Colonic mucosa (tissue), 4 donors: ENCODE measurements around the gene FADS1. TPM values are rescaled to one million over a fixed set of nuclear protein-coding genes. Genes with fewer than 3 reads are reported as not detected.

ENCODE experiments used
- DNase-seq: peaks from one replicate; pipeline ENCODE4 v3.0.0-alpha.2; 2020
- H3K27ac ChIP-seq: fragments of 200-600 bp; one replicate; pipeline ENCODE4 v1.8.0; 2021
- H3K27me3 ChIP-seq: fragments of 200-600 bp; one replicate; pipeline ENCODE4 v1.8.0; 2021
- H3K36me3 ChIP-seq: fragments of 200-600 bp; one replicate; pipeline ENCODE4 v1.8.0; 2021
- H3K4me1 ChIP-seq: fragments of 200-600 bp; one replicate; pipeline ENCODE4 v1.8.0; 2021; ENCODE audit warnings: mild to moderate bottlenecking
- H3K4me3 ChIP-seq: fragments of 200-600 bp; one replicate; pipeline ENCODE4 v1.8.0; 2021
- H3K9ac ChIP-seq, 2 donors: one replicate each; pipeline ENCODE4 v1.7.0; 2013; ENCODE audit warnings: control low read depth in 2 of 2, low read depth in 2 of 2, low read length in 2 of 2
- H3K9me3 ChIP-seq: fragments of 200-600 bp; one replicate; pipeline ENCODE4 v1.8.0; 2021
- CTCF ChIP-seq: fragments of 200-600 bp; IDR thresholded peaks from one replicate; pipeline ENCODE4 v1.8.0; 2022; ENCODE audit warnings: antibody characterized with exemption, mild to moderate bottlenecking
- intact Hi-C: fragments of 100-400 bp; cut with DNase I; formaldehyde crosslinking; loops from one replicate; pipeline ENCODE4 v1.14.1; 2022
- total RNA-seq, 2 donors: library from RNA; stranded (reverse); fragmentation: NEBNext Ultra II Directional in 1 of 2; extraction: Animal tissue kit (Norgen Biotek cat#: 25700) in 1 of 2; gene quantifications; one replicate each; pipeline ENCODE4 v1.2.1, GENCODE V29; 2021
- donor health status: healthy.
- donor health status: DM: no; HTN: no; CAD: no.
- donor health status: DM: no; HTN: no; CAD: no.

Gene FADS1
- total RNA-seq, 2 donors from 2014 or later: 6.9 to 17.4 TPM

- no peaks in the 10 kb centered on the region for H3K36me3 ChIP-seq
- no peak for DNase-seq
- no peak overlapping the region for H3K4me3 ChIP-seq
- H3K27me3 ChIP-seq: no peaks in the 10 kb centered on the region
- no peaks in the 10 kb centered on the region for H3K4me1 ChIP-seq
- no peak overlapping the region for H3K27ac ChIP-seq
- no peak for TF ChIP-seq CTCF
- intact Hi-C loops: no loop called here
- no peaks in the 10 kb centered on the region for H3K9me3 ChIP-seq
- H3K9ac ChIP-seq: no peak overlapping the region
Measured at GRCh38 chr11:61775606-61776554, 40.9 kb downstream of the FADS1 start.

GRCh38 chr11:61775106-61775505 lies 41.7 kb downstream of the FADS1 start:
- no peaks in the 10 kb centered on the region for H3K4me1 ChIP-seq
- H3K36me3 ChIP-seq: no peaks in the 10 kb centered on the region
- no peak for DNase-seq

DNA sequence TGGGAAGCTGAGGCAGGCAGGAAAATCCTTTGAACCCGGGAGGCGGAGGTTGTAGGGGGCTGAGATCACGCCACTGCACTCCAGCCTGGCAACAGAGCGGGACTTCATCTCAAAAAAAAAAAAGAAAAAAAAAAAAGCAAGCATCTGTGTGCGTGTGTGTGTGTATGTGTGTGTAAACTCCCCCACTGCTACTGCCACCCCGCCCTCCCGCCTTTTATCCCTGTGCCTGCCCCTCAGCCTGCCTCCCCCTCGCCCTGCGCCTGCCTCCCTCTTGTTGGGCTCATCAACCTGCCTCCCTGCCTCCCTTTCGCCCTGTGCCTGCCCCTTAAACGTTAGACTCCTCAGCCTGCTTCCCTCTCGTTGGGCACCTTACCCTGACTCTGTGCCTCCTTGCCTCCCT lies 42.4 kb downstream of the FADS1 start:
- H3K9me3 ChIP-seq: no peaks in the 10 kb centered on the region
- H3K36me3 ChIP-seq: no peaks in the 10 kb centered on the region
- H3K4me1 ChIP-seq: no peaks in the 10 kb centered on the region
- no peak for DNase-seq
- no peak for TF ChIP-seq CTCF
- H3K9ac ChIP-seq: no peak overlapping the region
- H3K27ac ChIP-seq: no peak overlapping the region
- H3K4me3 ChIP-seq: no peak overlapping the region
- no peaks in the 10 kb centered on the region for H3K27me3 ChIP-seq
- intact Hi-C loops: no loop called here

More at GRCh38 chr11:61775106-61775505, 41.7 kb downstream of the FADS1 start:
- H3K9ac ChIP-seq: no peak overlapping the region
- no peak overlapping the region for H3K27ac ChIP-seq
- no peak for TF ChIP-seq CTCF
- H3K27me3 ChIP-seq: no peaks in the 10 kb centered on the region
- H3K4me3 ChIP-seq: no peak overlapping the region
- intact Hi-C loops: no loop called here
- H3K9me3 ChIP-seq: no peaks in the 10 kb centered on the region

DNA sequence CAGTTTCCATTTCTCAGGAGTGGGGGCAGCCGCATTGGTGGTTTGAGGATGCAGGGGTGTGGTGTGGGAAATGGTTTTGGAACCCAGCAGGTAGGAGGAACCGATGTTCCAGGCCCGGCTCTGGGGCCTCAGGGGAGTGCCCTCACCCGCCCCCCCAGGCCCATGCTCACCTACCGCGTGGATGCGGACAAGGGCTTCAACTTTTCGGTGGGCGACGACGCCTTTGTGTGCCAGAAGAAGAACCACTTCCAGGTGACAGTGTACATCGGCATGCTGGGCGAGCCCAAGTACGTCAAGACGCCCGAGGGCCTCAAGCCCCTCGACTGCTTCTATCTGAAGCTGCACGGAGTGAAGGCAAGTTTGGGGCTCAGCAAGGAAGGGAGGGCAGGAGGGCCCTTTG lies 43.0 kb downstream of the FADS1 start:
- intact Hi-C loops: no loop called here
- Histone ChIP-seq H3K4me3 (no peak overlapping the region), H3K27ac (no peak overlapping the region), H3K9ac (no peak overlapping the region), H3K4me1 (no peaks in the 10 kb centered on the region), H3K27me3 (no peaks in the 10 kb centered on the region), H3K9me3 (no peaks in the 10 kb centered on the region), H3K36me3 (no peaks in the 10 kb centered on the region)
- TF ChIP-seq CTCF: no peak
- no peak for DNase-seq

DNA sequence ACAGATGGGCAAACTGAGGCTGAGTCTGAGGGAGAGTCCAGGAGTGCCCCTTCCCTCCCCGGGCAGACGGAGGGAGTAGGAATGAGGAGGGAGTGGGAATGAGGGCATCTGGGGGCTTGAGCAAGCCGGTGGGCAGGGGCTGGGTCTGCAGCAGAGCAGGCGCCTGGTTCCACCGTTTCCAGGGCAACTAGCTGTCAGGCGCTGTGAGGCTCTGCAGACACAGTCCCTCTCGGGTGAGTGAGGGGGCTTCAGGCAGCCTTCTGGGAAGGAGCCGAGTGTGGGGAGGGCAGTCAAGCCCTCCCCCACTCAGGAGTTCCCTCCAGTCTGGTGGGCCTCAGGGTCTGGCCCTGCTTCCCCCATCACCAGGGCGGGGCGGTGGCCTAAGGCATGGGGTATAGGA lies 43.4 kb downstream of the FADS1 start:
- Histone ChIP-seq H3K4me1 (no peaks in the 10 kb centered on the region), H3K27me3 (no peaks in the 10 kb centered on the region), H3K9me3 (no peaks in the 10 kb centered on the region), H3K4me3 (no peak overlapping the region), H3K9ac (no peak overlapping the region), H3K36me3 (no peaks in the 10 kb centered on the region), H3K27ac (no peak overlapping the region)
- intact Hi-C loops: no loop called here
- TF ChIP-seq CTCF: no peak
- DNase-seq: no peak
